Measurements from ENCODE around the gene CCDC17. TPM values are rescaled to one million over a fixed set of nuclear protein-coding genes. Genes with fewer than 3 reads are reported as not detected.

CCDC17 gene
- total RNA-seq, 4 donors from 2014 or later = 3.5 to 5.3 (median 3.8) TPM

GRCh38 chr1:45612941-45613579 lies 10.8 kb downstream of the CCDC17 start:
- TF ChIP-seq, protein P1, sequence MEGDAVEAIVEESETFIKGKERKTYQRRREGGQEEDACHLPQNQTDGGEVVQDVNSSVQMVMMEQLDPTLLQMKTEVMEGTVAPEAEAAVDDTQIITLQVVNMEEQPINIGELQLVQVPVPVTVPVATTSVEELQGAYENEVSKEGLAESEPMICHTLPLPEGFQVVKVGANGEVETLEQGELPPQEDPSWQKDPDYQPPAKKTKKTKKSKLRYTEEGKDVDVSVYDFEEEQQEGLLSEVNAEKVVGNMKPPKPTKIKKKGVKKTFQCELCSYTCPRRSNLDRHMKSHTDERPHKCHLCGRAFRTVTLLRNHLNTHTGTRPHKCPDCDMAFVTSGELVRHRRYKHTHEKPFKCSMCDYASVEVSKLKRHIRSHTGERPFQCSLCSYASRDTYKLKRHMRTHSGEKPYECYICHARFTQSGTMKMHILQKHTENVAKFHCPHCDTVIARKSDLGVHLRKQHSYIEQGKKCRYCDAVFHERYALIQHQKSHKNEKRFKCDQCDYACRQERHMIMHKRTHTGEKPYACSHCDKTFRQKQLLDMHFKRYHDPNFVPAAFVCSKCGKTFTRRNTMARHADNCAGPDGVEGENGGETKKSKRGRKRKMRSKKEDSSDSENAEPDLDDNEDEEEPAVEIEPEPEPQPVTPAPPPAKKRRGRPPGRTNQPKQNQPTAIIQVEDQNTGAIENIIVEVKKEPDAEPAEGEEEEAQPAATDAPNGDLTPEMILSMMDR (IDR thresholded peaks at IDR 0.05) = no peak
- no peak for TF ChIP-seq POLR2A (IDR thresholded peaks at IDR 0.05)
- H3K27ac ChIP-seq = peak overlapping the region in 1 of 3 donors; percentile 15
- peaks cover 32 to 45% of the 10 kb centered on the region in 2 donors for H3K36me3 ChIP-seq
- peak in 1 of 2 donors; percentile 42 for DNase-seq
- H3K4me1 ChIP-seq = no peaks in the 10 kb centered on the region
- WGBS, 2 donors = 65 to 77% methylated on average over 8 of the region's 8 CpGs
- H3K9me3 ChIP-seq = no peaks in the 10 kb centered on the region
- H3K27me3 ChIP-seq = no peaks in the 10 kb centered on the region
- no peak overlapping the region for H3K4me3 ChIP-seq (replicated peaks in 1 of 3)
- intact Hi-C loops (cut with DNase I) = no loop called here

GRCh38 chr1:45610589-45611226 lies 13.1 kb downstream of the CCDC17 start:
- TF ChIP-seq POLR2A (IDR thresholded peaks at IDR 0.05) = no peak
- TF ChIP-seq, protein P1 (IDR thresholded peaks at IDR 0.05) = no peak
- intact Hi-C loops (cut with DNase I) = no loop called here

GRCh38 chr1:45608175-45609156 lies 15.4 kb downstream of the CCDC17 start:
- no peak for DNase-seq
- no peak overlapping the region for H3K4me3 ChIP-seq (replicated peaks in 1 of 3)
- H3K27me3 ChIP-seq = no peaks in the 10 kb centered on the region
- no peaks in the 10 kb centered on the region for H3K9me3 ChIP-seq
- H3K36me3 ChIP-seq = peaks cover 0 to 12% of the 10 kb centered on the region in 2 donors
- no peak for TF ChIP-seq POLR2A (IDR thresholded peaks at IDR 0.05)
- TF ChIP-seq, protein P1 (IDR thresholded peaks at IDR 0.05) = no peak
- WGBS, 2 donors = 83 to 85% methylated on average over 5 of the region's 5 CpGs
- intact Hi-C loops (cut with DNase I) = no loop called here
- no peaks in the 10 kb centered on the region for H3K4me1 ChIP-seq
- no peak overlapping the region for H3K27ac ChIP-seq

More at GRCh38 chr1:45610589-45611226, 13.1 kb downstream of the CCDC17 start:
- H3K27me3 ChIP-seq = no peaks in the 10 kb centered on the region
- H3K9me3 ChIP-seq = no peaks in the 10 kb centered on the region
- H3K36me3 ChIP-seq = peaks cover 10 to 23% of the 10 kb centered on the region in 2 donors
- 94 to 98% methylated on average over 10 of the region's 10 CpGs for WGBS, 2 donors
- H3K4me3 ChIP-seq (replicated peaks in 1 of 3) = no peak overlapping the region
- no peak overlapping the region for H3K27ac ChIP-seq
- H3K4me1 ChIP-seq = no peaks in the 10 kb centered on the region
- DNase-seq = no peak

- no peaks in the 10 kb centered on the region for H3K9me3 ChIP-seq
- H3K36me3 ChIP-seq = peaks cover 0 to 8% of the 10 kb centered on the region in 2 donors
- no peaks in the 10 kb centered on the region for H3K4me1 ChIP-seq
- DNase-seq = no peak
- H3K27me3 ChIP-seq = no peaks in the 10 kb centered on the region
- WGBS, 2 donors = 70 to 81% methylated on average over 6 of the region's 6 CpGs
- H3K27ac ChIP-seq = no peak overlapping the region
- no peak for TF ChIP-seq POLR2A (IDR thresholded peaks at IDR 0.05)
- TF ChIP-seq, protein P1 (IDR thresholded peaks at IDR 0.05) = no peak
- H3K4me3 ChIP-seq (replicated peaks in 1 of 3) = no peak overlapping the region
- intact Hi-C loops (cut with DNase I) = no loop called here
These were observed 16.3 kb downstream of the CCDC17 start for GRCh38 chr1:45607404-45608074.

All from thyroid gland (tissue), 4 donors.